Smooth muscle cell (in vitro differentiated cells): ENCODE results near the gene VWCE. TPM values are rescaled to one million over a fixed set of nuclear protein-coding genes. Genes with fewer than 3 reads are reported as not detected.
"Not testable (repeated sequence)": the region's sequence is repeated elsewhere in the genome, so short reads cannot be mapped to it uniquely, and the experiment has no call there.

ENCODE experiments used
- DNase-seq: peaks from one replicate; lab custom pipeline; 2025; ENCODE audit not compliant: unreplicated experiment; lab: John Stamatoyannopoulos, UW
- H2AFZ ChIP-seq: fragments of 200-600 bp; sonication (generic); 2 replicates; pipeline ENCODE4 v1.6.0; 2016; ENCODE audit warnings: antibody characterized with exemption, low read depth, mild to moderate bottlenecking
- H3F3A ChIP-seq: fragments of 200-600 bp; sonication (generic); 2 replicates; pipeline ENCODE4 v1.6.0; 2017; ENCODE audit warnings: antibody characterized with exemption, low read depth
- H3K27ac ChIP-seq: fragments of 200-600 bp; sonication (generic); 2 replicates; pipeline ENCODE4 v1.5.1; 2016; ENCODE audit warnings: low read depth, mild to moderate bottlenecking
- H3K27me3 ChIP-seq: fragments of 200-600 bp; sonication (generic); 2 replicates; pipeline ENCODE4 v1.6.1; 2016; ENCODE audit warnings: low read depth, mild to moderate bottlenecking
- H3K36me3 ChIP-seq: fragments of 200-600 bp; sonication (generic); 2 replicates; pipeline ENCODE4 v1.5.1; 2016; ENCODE audit warnings: low read depth
- H3K4me1 ChIP-seq: fragments of 200-600 bp; sonication (generic); 2 replicates; pipeline ENCODE4 v1.5.1; 2016; ENCODE audit warnings: low read depth
- H3K4me2 ChIP-seq: fragments of 200-600 bp; sonication (generic); 2 replicates; pipeline ENCODE4 v1.6.0; 2016; ENCODE audit warnings: mild to moderate bottlenecking
- H3K4me3 ChIP-seq: fragments of 200-600 bp; sonication (generic); 2 replicates; pipeline ENCODE4 v1.5.1; 2016; ENCODE audit warnings: mild to moderate bottlenecking
- H3K79me2 ChIP-seq: fragments of 200-600 bp; sonication (generic); 2 replicates; pipeline ENCODE4 v1.6.0; 2016; ENCODE audit warnings: low read depth, mild to moderate bottlenecking
- H3K9ac ChIP-seq: fragments of 200-600 bp; sonication (generic); 2 replicates; pipeline ENCODE4 v1.6.0; 2016; ENCODE audit warnings: low read depth
- H3K9me3 ChIP-seq: fragments of 200-600 bp; sonication (generic); replicated peaks from 2 replicates; pipeline ENCODE4 v1.5.1; 2016; ENCODE audit warnings: low read depth
- H4K20me1 ChIP-seq: fragments of 200-600 bp; sonication (generic); 2 replicates; pipeline ENCODE4 v1.6.0; 2016; ENCODE audit warnings: low read depth
- WGBS: methylation state at CpG from one replicate; pipeline ENCODE4 v1.1.7; 2016; ENCODE audit warnings: low lambda C conversion rate; 5-methylcytosine and 5-hydroxymethylcytosine counted together
- polyA plus RNA-seq: library from polyadenylated mRNA; unstranded; fragments of >200 nt; fragmentation: Nextera tagmentation; extraction: Ambion mirVana; gene quantifications from 2 replicates; pipeline ENCODE4 v1.2.1, GENCODE V29; 2016
- total RNA-seq: library from RNA; depleted of rRNA; stranded (reverse); fragments of >200 nt; gene quantifications from 2 replicates; pipeline ENCODE4 v1.2.3, GENCODE V29; 2014

The VWCE gene
- total and polyA plus RNA-seq, 2 experiments from 2014 or later: 1.5 to 2.4 TPM

- not testable (repeated sequence) for H3K27me3 ChIP-seq, H3K4me2 ChIP-seq, H3K79me2 ChIP-seq, H3K9ac ChIP-seq, H3K27ac ChIP-seq, H2AFZ ChIP-seq, H4K20me1 ChIP-seq, H3F3A ChIP-seq, H3K4me3 ChIP-seq, DNase-seq, H3K36me3 ChIP-seq, H3K4me1 ChIP-seq, H3K9me3 ChIP-seq
- WGBS: no CpG with 5 or more reads among the region's 6 CpGs
Observed at GRCh38 chr11:61229458-61229857, 65.7 kb downstream of the VWCE start.

GRCh38 chr11:61226457-61227137 lies 68.5 kb downstream of the VWCE start:
- not testable (repeated sequence) for H3K27me3 ChIP-seq, H2AFZ ChIP-seq, H3K9me3 ChIP-seq, H3K27ac ChIP-seq, DNase-seq, H3K36me3 ChIP-seq, H3K9ac ChIP-seq, H3K79me2 ChIP-seq, H3K4me3 ChIP-seq, H3K4me1 ChIP-seq, H3K4me2 ChIP-seq, H3F3A ChIP-seq, H4K20me1 ChIP-seq
- WGBS: no CpG with 5 or more reads among the region's 10 CpGs

- not testable (repeated sequence) for H3K27ac ChIP-seq, H3K9ac ChIP-seq, H3K4me1 ChIP-seq, H3K36me3 ChIP-seq, H3K4me3 ChIP-seq, H2AFZ ChIP-seq, H3K27me3 ChIP-seq, H3K79me2 ChIP-seq, H3K9me3 ChIP-seq, H4K20me1 ChIP-seq, DNase-seq, H3K4me2 ChIP-seq, H3F3A ChIP-seq
- WGBS: no CpG with 5 or more reads among the region's 5 CpGs
Observed at GRCh38 chr11:61222692-61223091, 72.4 kb downstream of the VWCE start.

GRCh38 chr11:61222047-61222446 lies 73.1 kb downstream of the VWCE start, which contains the start of gene PGA4:
TSS of gene PGA4 (plus strand) at chr11:61222347. CDS start at chr11:61222401, 54 bp downstream.
- H3K27me3 ChIP-seq, H3K4me2 ChIP-seq, H3K79me2 ChIP-seq, H3K4me1 ChIP-seq, H3K9me3 ChIP-seq, H3K27ac ChIP-seq, H3K9ac ChIP-seq, H3K36me3 ChIP-seq, H4K20me1 ChIP-seq, H3F3A ChIP-seq, H3K4me3 ChIP-seq, H2AFZ ChIP-seq, DNase-seq: not testable (repeated sequence)
- WGBS: no CpG with 5 or more reads among the region's 8 CpGs

- H3K27ac ChIP-seq, H4K20me1 ChIP-seq, H3K9me3 ChIP-seq, H3K36me3 ChIP-seq, H2AFZ ChIP-seq, H3F3A ChIP-seq, H3K4me3 ChIP-seq, H3K4me2 ChIP-seq, DNase-seq, H3K79me2 ChIP-seq, H3K27me3 ChIP-seq, H3K4me1 ChIP-seq, H3K9ac ChIP-seq: not testable (repeated sequence)
- WGBS: 96% methylated on average over 5 of the region's 5 CpGs
Observed at GRCh38 chr11:61219016-61219415, 76.1 kb downstream of the VWCE start.

GRCh38 chr11:61218306-61218705 lies 76.8 kb downstream of the VWCE start:
- WGBS: no CpG with 5 or more reads among the region's 4 CpGs
- not testable (repeated sequence) for H3K4me1 ChIP-seq, DNase-seq, H3K4me3 ChIP-seq, H3K27me3 ChIP-seq, H3K27ac ChIP-seq, H3K9me3 ChIP-seq, H3K36me3 ChIP-seq, H4K20me1 ChIP-seq, H3K9ac ChIP-seq, H2AFZ ChIP-seq, H3K79me2 ChIP-seq, H3F3A ChIP-seq, H3K4me2 ChIP-seq

- not testable (repeated sequence) for H3K27me3 ChIP-seq, H3K9me3 ChIP-seq, H3K4me3 ChIP-seq, DNase-seq, H3K9ac ChIP-seq, H2AFZ ChIP-seq, H3K4me1 ChIP-seq, H3K79me2 ChIP-seq, H3F3A ChIP-seq, H4K20me1 ChIP-seq, H3K36me3 ChIP-seq, H3K4me2 ChIP-seq, H3K27ac ChIP-seq
- no CpG with 5 or more reads among the region's 3 CpGs for WGBS
Observed at GRCh38 chr11:61213711-61214324, 81.3 kb downstream of the VWCE start.

- H3K4me1 ChIP-seq, H3K9me3 ChIP-seq, H3K4me3 ChIP-seq, H3K36me3 ChIP-seq, H3K27me3 ChIP-seq, DNase-seq, H3K9ac ChIP-seq, H3K27ac ChIP-seq, H3F3A ChIP-seq, H4K20me1 ChIP-seq, H3K4me2 ChIP-seq, H3K79me2 ChIP-seq, H2AFZ ChIP-seq: not testable (repeated sequence)
- WGBS: no CpG with 5 or more reads among the region's 15 CpGs
Observed at GRCh38 chr11:61212202-61212601, 82.9 kb downstream of the VWCE start.
